WERI-Rb-1 (cell line): ENCODE data around the gene CPNE1.

ENCODE experiments used
- DNase-seq: peaks from one replicate; pipeline ENCODE4 v3.0.0-alpha.2; 2020
- H3K27ac ChIP-seq: fragments of 250-450 bp; sonication (Bioruptor Pico); 2 replicates; pipeline ENCODE4 v1.5.1; 2020; ENCODE audit warnings: mild to moderate bottlenecking, moderate library complexity
- H3K27me3 ChIP-seq: fragments of 250-450 bp; sonication (Bioruptor Pico); 2 replicates; pipeline ENCODE4 v1.5.1; 2021; ENCODE audit warnings: mild to moderate bottlenecking, low read depth, moderate library complexity; ENCODE audit not compliant: insufficient read depth, severe bottlenecking
- H3K36me3 ChIP-seq: fragments of 250-450 bp; sonication (Bioruptor Pico); 2 replicates; pipeline ENCODE4 v1.5.1; 2020; ENCODE audit warnings: mild to moderate bottlenecking, moderate library complexity
- H3K4me3 ChIP-seq: 2 replicates; pipeline ENCODE4 v1.5.1; 2011; ENCODE audit warnings: low read depth, mild to moderate bottlenecking, control low read depth, low read length
- H3K9me3 ChIP-seq: fragments of 250-450 bp; sonication (Bioruptor Pico); 2 replicates; pipeline ENCODE4 v1.5.1; 2021; ENCODE audit warnings: mild to moderate bottlenecking, moderate library complexity; ENCODE audit not compliant: severe bottlenecking
- TF ChIP-seq, protein P1 (sequence below): IDR thresholded peaks from 2 replicates; pipeline ENCODE4 v1.5.1; 2011; ENCODE audit warnings: low read depth, mild to moderate bottlenecking, control low read depth, inconsistent platforms, low read length

The CPNE1 gene

DNA sequence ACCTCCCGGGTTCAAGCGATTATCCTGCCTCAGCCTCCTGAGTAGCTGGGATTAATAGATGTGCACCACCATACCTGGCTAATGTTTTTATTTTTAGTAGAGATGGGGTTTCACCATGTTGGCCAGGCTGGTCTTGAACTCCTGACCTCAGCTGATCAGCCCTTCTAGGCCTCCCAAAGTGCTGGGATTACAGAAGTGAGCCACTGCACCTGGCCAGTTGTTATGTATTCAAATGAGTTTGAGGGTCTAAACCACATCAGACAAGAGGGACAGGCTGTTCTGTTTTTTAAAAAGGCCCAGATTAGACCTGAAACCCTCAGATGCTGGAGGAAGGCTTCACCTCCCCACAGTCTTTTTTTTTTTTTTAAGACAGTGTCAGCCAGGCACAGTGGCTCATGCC, 53.2 kb downstream of the CPNE1 start:
- H3K4me3 ChIP-seq: no peak overlapping the region
- no peak for DNase-seq
- no peaks in the 10 kb centered on the region for H3K27me3 ChIP-seq
- H3K36me3 ChIP-seq: no peaks in the 10 kb centered on the region
- H3K27ac ChIP-seq: no peak overlapping the region
- no peaks in the 10 kb centered on the region for H3K9me3 ChIP-seq
- TF ChIP-seq, protein P1, sequence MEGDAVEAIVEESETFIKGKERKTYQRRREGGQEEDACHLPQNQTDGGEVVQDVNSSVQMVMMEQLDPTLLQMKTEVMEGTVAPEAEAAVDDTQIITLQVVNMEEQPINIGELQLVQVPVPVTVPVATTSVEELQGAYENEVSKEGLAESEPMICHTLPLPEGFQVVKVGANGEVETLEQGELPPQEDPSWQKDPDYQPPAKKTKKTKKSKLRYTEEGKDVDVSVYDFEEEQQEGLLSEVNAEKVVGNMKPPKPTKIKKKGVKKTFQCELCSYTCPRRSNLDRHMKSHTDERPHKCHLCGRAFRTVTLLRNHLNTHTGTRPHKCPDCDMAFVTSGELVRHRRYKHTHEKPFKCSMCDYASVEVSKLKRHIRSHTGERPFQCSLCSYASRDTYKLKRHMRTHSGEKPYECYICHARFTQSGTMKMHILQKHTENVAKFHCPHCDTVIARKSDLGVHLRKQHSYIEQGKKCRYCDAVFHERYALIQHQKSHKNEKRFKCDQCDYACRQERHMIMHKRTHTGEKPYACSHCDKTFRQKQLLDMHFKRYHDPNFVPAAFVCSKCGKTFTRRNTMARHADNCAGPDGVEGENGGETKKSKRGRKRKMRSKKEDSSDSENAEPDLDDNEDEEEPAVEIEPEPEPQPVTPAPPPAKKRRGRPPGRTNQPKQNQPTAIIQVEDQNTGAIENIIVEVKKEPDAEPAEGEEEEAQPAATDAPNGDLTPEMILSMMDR: no peak

DNA sequence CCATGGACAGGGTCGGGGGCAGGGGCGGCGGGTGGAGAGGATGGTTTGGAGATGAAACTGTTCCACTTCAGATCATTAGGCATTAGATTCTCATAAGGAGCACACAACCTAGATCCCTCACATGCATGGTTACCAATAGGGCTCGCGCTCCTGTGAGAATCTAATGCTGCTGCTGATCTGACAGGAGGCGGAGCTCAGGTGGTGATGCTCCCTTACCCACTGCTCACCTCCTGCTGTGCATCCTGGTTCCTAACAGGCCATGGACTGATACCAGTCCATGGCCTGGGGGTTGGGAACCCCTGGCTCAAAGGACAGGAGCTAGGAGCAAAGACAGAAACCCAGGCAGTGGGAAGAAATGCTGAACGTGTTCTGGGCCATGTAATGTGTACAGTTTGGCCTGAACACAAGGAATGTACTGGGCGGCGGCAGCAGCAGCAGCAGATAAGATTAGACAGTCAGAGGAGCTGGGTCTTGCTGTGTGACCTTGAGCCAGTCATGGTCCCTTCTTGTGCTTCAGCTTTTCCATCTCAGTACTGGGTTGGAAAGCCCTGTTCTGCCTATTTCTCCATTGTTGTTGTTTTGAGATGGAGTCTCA, 53.8 kb downstream of the CPNE1 start:
- H3K9me3 ChIP-seq: no peaks in the 10 kb centered on the region
- H3K4me3 ChIP-seq: no peak overlapping the region
- H3K36me3 ChIP-seq: no peaks in the 10 kb centered on the region
- TF ChIP-seq, protein P1: no peak
- no peak overlapping the region for H3K27ac ChIP-seq
- no peak for DNase-seq
- no peaks in the 10 kb centered on the region for H3K27me3 ChIP-seq

- no peak overlapping the region for H3K4me3 ChIP-seq
- DNase-seq: no peak
- H3K36me3 ChIP-seq: no peaks in the 10 kb centered on the region
- no peaks in the 10 kb centered on the region for H3K27me3 ChIP-seq
- no peaks in the 10 kb centered on the region for H3K9me3 ChIP-seq
- no peak overlapping the region for H3K27ac ChIP-seq
- TF ChIP-seq, protein P1: no peak
Observed at GRCh38 chr20:35607003-35607735, 57.5 kb downstream of the CPNE1 start.

DNA sequence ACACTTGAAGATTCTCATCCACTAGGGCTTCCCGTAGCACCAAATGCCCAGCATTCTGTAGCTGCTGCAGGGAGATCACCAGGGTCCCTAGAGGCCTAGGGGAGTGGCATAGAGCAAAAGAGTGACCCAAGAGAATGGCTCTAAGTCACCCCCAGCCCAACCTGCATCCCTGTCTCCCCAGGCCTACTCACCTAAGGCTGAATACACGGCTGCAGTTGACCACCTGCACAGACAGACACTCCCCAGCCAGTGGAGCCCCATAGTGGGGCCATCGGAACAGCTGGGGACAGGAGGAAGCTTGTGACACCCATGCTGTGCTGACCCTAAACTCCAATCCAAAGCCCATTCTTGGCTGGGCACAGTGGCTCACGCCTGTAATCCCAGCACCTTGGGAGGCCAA, 58.6 kb downstream of the CPNE1 start:
- Histone ChIP-seq H3K9me3 (no peaks in the 10 kb centered on the region), H3K4me3 (no peak overlapping the region), H3K27me3 (no peaks in the 10 kb centered on the region), H3K27ac (no peak overlapping the region), H3K36me3 (no peaks in the 10 kb centered on the region)
- TF ChIP-seq, protein P1: no peak
- no peak for DNase-seq

GRCh38 chr20:35604449-35604747, 60.3 kb downstream of the CPNE1 start:
- H3K9me3 ChIP-seq: no peaks in the 10 kb centered on the region
- H3K27ac ChIP-seq: no peak overlapping the region
- H3K27me3 ChIP-seq: no peaks in the 10 kb centered on the region
- TF ChIP-seq, protein P1: peak; percentile 75
- no peak overlapping the region for H3K4me3 ChIP-seq
- H3K36me3 ChIP-seq: no peaks in the 10 kb centered on the region
- peak; percentile 68 for DNase-seq
